Stimulated activated CD4-positive, alpha-beta T cell treated with anti-CD3 and anti-CD28 coated beads, Interleukin-1b, Interleukin-23, amount 100 ng/mL, for 24 hours (primary cell): ENCODE data around the gene ATP11A.
"Not testable (repeated sequence)": the region's sequence is repeated elsewhere in the genome, so short reads cannot be mapped to it uniquely, and the experiment has no call there.

Experiments
- DNase-seq, 4 experiments: peaks; one replicate each; pipeline ENCODE4 v3.0.0-alpha.2; 2020; ENCODE audit warnings: low read depth in 4 of 4, low spot score in 1 of 4

ATP11A gene

DNA sequence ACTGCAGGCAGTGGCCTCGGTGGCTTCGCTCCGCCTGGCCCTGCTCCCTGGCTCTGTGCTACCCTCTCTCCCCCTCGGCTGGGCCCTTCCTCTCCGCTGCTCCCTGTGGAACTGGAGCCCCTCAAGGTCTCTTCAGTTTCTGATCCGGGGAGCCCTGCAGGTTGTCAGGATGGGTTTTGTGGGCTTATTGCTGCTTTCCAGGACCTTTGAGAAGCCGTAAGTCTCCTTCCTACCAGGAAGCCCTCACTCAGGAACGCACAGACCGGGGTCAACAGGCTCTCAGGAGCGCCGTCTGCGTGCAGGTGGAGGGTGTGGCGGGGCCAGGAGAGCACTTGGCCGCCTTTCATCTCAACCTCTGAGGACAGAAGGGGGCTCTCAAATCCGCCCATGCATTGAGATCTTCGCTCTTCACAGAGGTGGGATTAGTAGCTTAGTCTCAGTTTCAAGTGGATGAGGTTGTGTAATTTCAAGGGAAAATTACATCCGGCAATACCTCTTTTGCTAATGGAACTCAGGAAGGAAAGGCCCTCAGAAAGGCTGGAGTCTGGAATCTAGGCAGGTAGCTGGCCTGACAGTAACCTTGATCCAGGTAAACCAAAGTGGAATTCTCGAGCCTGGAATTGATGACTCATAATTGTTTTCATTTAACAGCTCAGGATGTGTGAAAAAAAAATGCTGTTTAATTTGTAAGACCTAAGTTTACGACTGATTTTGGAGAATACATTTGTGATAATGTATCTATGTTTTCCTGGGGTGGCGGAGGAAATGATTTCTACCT, 102.0 kb downstream of the ATP11A start:
- DNase-seq, result no peak

DNA sequence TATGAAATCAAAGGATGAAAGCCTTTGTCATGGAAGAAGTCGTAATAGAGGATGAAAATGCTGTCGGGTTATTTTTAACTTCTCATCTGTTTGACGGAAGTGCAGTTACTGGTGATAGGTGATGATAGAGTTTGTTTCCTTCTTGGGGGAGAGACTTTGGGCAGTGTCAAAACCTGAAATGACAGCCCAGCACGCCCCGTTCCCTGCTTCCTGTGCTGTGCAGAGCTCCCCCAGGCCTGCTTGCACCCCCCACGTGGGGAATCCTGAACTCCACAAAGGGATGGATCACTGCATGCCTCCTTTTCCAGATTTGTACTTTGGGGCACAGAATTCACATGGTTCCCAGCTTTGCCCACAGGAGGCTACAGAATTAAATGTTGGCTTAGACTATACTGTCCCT, 102.7 kb downstream of the ATP11A start:
- DNase-seq, result no peak

DNA sequence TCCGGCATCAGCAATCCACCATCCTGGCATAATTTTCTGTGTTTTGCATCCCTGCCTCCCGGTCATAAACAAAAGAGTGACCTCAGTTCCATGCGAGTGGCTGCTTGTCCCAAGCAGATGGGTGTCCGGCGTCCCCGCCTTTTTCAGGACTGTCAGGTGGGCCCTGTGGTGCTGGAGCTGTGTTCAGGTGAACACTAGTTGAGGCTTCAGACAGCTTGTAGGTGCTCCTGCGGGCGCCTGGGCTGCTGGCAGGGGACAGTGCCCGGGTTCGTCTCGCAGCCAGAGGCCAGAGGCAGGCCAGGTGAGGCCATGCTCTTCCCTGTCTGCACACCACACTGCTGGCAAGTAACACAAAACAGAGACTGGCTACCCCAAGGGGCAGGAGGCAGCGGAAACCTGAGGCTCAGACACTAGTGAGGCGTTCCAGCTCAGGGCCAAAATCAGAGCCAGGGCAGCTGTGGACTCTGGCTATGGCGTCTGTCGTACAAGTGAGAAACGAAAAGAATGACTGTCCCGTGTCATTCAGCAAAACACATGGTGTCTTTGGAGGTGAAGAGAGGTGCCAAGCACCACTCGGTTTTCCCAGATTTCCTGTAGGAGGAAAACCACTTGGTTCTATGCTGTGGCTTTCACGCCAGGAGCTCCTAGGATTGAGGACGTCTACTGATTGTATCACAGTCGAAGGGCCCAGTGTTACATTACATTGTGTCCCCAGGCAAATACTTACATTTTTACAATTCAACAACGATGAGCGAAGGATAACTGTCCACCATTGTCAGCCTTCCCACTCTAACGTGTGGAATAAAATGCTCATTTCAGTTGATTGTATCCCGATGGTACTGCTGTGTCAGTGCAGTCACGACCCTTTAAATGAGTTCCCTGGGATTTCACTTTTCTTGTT, 104.0 kb downstream of the ATP11A start:
- no peak for DNase-seq

DNA sequence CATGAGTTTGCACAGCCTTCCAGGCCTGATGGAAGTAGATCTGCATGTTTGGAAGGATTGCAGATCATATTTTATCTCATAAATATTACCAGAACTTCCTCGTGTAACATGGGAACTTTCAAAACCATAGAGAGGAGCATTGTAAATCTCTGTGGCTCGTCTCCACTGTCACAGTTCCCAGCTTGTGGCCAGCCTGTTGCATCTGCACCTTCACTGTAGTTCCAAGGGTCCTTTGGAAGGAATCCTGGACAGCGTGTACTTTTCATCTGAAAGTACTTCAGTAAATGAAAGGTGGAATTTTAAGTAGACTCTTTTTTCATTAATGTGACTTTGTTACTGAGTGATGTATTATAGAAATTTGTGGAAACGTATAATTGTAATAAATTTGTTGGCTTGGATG, 105.4 kb downstream of the ATP11A start:
- DNase-seq, result no peak

DNA sequence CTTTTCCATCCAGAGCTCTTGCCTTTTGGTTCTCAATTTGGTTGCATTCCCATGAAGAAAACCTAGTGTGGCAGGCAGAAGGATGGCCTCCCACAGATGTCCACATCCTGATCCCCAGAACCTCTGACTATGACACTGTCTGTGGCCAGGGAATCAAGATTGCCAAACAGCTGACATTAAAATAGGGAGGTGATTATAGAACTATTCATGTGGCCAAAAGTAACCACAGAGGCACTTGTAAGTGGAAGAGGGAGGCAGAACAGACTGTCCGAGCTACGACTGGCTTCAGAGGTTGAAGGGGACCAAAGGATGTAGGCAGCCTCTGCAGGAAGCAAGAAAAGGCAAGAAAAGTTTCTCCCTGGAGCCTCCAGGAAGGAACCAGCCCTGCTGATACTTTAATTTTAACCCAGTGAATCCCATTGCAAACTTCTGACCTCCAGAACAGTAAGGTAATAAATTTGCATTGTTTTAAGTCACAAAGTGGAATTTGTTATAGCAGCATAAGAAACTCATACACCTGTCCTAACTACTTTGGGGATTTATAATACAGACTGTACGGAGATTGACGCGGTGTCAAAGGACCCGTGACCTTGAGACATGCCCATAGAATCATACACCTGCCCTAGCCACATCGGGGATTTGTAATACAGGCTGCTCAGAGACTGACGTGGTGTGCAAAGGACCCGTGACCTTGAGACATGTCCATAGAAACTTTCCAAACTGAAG, 106.5 kb downstream of the ATP11A start:
- DNase-seq, result no peak

DNA sequence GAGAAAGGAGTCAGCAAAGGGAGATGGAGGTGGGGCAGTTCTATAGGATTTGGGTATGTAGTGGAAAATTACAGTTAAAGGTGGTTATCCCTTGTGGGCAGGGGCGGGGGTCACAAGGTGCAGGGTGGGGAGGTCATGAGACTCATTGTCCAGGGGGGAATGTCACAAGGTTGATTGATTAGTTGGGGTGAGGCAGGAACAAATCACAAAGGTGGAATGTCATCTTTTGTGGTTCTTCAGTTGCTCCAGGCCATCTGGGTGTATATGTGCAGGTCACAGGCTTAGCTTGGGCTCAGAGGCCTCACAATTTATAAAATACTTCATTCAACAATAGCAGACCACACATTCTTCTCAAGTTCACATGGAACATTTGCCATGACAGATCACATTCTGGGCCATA, 109.6 kb downstream of the ATP11A start:
- no peak for DNase-seq

DNA sequence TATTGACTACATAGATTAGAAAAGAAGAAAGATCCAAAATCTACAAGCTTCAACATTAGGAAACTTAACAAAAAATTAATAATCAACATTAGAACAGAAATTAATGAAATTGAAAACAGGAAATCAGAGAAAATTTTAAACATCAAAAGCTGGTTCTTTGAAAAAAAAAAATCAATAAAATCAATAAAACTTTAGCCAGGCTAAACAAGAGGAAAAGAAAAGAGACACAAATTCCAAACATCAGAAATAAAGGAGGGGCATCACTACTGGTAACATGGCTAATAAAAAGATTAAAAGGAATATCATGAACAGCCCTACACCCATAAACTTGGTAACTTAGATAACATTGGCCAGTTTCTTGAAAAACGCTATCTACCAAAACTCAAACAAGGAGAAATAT, 110.2 kb downstream of the ATP11A start:
- no peak for DNase-seq

DNA sequence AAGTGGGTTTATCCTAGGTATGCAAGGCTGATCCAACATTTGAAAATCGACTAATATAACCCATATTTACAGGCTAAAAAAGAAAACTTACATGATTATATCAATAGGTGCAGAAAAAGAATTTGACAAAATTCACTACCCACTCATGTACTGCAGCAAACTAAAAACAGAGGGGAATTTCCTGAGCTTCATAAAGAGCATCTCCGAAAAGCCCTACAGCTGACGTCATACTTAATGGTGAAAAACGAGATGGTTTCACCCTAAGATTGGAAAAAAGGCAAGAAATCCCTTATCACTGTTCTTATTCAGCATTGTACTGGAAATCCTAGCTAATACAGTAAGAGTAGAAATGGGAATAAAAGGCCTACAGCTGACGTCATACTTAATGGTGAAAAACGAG, 111.0 kb downstream of the ATP11A start:
- not testable (repeated sequence) for DNase-seq

DNA sequence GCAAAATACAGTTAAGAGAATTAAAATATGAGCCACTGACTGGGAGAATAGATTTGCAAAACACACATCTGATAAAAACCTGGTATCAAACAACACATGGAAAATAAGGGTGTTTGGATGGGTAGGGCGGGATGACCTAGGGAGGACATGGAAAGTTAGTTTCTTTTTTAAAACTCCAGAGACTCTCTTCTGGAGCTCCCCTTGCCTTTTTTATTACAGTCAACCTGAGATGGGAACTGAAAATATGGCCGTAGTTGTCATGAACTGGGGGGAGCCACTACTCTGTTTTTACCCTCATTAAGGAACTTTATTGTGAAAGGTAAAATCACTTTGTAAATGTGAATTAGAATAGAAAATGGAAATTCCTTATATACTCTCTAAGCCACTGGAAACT, 113.0 kb downstream of the ATP11A start:
- no peak for DNase-seq

DNA sequence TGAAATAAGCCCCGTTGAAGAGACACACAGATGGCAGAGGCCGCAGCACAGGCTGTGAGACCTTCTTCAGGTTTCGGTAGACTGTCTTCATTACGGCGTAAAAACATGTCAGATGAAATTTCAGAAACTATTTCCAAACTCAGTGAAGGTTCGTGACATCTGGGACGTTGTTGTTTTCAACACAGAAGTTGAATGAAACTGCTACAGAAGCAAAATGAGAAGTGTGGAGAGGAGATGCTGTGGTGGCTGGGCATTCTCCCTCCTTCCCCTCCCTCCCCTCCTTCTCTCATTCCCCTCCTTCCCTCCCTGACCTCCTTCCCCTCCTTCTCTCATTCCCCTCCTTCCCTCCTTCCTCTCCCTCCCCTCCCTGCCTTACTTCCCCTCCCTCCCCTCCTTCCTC, 113.6 kb downstream of the ATP11A start:
- no peak for DNase-seq

DNA sequence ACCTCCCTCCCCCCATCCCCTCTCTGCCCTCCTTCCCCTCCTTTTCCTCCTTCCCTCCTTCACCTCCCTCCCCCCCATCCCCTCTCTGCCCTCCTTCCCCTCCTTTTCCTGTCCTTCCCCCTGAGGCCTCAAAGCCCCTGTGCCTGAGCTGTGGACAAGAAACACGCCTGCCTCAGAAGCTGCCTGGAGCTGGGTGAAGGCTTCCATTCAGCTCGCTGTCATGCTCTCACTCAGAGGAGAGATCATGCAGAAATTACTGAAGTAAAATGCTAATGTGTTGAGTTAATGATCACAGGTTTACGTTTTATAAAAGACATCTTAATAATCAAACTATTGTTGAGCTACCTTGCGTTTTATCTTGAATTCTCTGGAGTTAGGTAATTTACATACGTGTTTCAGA, 114.5 kb downstream of the ATP11A start:
- no peak for DNase-seq

DNA sequence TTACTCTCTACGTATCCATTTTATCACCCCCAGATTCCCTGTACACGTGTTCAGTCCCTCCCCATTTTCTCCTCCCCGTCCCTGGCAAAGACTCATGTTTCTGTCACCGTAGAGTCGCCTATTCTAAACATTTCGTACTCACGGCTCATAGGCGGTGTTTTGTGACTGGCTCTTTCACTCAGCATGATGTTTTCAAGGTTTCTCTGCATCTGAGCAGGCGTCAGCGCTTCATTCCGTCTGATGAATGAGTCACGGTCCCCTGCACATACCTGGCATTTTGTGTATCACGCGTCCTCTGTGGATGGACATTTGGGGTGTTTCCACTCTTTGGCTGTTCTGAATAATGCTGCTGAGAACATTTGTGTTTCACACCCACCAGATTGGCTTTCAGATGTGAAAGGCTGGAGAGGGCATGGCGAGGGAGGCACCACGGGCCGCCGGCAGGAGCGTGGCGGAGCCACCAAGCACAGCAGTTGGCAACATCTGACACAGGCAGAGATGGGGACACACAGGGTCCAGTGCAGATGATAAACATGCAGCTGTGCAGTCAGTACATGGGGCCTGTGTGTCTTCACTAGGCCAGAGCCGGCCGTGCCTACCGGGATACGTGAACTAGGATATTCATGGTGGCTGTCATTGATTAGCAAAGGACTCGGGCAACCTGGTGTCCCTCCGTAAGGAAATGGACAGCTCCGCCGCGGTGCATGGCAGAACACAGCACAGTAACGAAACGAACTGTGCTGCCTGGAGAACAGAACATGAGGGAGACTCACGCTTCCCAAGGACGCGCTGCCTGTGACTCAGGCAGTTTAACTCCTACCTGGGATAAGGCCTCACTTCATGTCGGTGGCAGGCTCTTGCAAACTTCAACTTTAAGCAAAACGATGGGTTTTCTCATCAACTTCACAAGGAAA, 117.2 kb downstream of the ATP11A start:
- DNase-seq, result no peak

DNA sequence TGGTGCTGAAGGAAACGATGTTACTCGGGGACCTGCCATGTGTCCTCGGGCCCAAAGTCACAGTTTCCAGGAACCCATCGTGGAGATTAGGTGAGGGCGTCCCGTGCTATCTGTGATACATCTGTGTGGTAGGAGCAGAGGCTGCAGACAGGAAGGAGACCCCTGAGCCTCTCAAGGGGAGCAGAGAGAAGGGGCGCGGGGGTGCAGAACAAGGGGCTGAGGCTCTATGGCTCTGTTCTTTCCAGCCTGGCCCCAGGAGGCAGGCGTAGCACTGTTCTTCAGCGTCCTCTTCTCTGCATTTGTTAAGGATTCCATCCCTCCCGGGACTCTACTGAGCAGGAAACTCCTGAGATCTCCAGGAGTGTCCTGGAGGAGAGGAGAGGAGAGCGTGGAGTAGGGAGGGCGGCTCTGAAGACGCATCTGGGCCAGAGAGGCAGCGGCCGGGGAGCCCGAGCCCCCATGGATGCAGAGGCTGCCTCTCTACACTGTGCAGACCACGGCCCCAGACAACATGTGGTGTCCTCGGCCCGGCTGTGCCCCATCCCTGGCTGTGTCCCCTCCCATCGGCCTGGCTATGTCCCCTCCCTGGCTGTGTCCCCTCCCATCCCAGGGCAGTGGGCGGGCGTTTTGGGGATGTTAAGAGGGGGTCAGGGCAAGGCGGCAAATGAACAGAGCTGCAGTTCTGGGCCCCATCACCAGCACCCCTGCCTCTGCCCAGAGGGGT, 118.0 kb downstream of the ATP11A start:
- DNase-seq, result no peak

DNA sequence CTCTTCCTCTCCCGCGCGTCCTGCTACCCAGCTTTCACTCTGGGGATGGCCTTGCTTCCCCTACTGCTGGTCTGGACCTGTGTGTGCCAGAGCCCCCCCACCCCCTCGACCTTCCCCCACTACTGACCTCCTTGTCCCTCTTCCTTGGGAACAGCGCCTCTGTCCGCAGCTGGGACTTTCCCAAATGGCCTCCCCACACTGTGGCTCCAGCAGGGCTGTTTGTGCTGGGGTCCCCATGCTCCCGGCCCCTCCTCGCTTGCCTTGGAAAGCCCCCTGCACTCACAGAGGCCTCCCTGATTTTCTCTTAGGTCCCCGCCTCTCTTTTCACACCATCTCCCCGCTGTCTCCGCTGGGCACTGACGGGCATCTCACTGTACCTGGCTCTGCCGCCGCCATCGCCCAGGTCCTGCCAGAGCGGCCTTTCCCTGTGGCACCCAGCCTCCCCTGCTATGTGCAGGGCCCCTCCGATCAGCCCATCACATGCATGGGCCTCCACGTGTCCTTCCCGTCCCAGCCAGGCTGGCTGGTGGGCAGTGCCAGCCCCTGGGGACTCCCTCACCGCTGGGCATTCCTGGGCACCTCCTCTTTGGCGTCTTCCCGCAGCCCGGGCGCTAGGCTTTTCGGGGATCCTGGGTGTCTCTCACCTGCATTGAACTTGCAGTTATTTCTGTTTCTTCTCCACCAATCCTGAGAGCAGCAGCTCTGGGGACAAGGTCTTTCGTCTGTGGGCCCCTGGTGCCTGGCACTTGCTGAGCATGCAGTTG, 118.7 kb downstream of the ATP11A start:
- no peak for DNase-seq

DNA sequence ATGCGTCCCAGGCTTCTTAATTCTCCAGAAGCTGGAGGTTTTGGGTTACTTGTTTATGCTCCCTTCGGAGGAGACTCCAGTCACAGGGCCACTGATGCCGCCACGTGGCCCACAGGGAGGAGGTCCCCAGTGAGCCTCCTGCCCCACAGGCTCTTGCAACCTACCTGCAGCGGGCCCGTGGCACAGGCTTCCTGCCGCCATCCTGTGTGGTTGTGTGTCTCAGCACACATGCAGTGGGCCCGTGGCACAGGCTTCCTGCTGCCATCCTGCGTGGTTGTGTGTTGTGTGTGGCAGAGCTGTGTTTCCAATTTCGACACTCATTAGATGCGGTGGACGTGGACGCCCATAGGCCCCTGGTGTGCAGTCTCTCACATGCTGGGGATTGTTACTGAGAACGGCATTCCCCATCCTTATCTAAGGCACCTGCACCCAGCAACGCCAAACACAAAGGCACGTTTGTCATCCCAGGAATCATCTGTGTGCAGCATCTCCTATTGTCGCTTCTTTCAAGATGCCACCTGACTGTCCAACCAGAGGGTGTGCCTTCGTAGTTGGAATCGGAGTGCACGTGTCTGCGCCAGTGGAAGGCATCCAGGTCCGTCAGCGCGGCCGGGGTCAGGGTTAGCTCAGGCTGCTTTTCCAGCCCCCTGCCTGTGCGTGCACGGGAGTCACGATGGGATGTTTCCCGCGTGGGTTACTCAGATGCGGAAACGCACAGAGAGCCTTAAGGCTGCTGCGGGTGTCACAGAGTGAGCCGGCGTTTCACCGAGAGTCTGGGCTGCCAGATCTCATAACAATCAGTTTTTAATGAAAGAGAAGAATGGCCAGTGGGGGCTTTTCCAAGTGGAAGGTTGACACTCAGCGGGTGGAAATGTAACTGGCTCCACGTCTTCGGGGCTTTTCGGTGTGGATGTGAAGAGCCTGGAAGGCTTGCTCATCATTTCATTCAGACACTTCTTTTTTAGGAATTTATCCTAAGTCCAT, 119.8 kb downstream of the ATP11A start:
- DNase-seq, result no peak

DNA sequence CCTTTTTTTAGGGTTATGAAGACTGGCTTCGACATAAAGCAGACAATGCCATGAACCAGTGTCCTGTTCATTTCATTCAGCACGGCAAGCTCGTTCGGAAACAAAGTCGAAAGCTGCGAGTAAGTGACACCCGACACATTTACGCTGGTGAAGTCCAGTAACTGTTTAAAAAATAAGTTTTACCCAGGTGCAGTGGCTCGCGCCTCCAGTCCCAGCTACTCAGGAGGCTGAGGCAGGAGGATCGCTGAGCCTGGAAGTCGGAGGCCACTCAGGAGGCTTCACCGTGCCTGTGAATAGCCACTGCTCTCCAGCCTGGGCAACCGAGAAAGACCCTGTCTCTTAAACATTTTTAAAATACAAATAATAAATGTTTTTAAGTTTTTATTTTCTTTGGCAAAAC, 120.8 kb downstream of the ATP11A start:
- no peak for DNase-seq

DNA sequence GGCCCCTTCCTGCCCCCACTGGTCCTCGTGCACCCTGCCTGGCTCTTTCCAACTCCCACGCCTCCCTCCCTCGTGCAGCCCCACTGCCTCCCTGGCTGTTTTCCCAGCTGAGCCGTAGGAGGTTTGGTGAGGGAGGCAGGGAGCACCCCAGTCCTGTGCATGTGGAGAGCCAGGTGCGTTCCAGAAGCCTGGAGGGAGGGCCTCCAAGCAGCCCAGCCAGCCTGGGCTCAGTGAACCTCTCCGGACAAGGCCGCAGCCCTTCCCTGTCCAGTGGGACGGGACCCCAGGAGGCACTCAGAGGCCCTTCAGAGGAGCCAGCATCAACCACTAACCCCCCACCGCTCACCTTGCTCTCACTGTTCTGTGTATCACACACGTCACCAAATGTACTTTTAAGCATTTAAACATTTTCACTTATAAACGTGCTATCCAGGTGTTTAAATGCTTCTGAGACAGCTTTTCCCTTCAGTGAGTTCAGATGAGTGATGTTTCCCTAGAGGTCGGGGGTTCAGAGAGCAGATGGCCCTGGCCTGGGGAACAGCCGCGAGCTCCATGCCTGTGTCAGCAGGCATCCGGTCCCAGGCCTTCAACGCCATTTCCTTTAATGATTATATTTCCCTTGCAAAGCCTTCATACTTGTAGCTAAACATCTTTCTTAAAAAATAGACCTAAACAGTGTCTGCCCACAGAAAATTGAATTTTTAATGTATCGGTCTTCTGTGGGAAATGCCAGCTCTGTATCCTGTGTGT, 122.6 kb downstream of the ATP11A start:
- no peak for DNase-seq
